Body of pancreas (tissue), 4 donors: ENCODE data around the gene VTN. TPM values are rescaled to one million over a fixed set of nuclear protein-coding genes. Genes with fewer than 3 reads are reported as not detected.

Experiments
- ATAC-seq: fragments of 150-250 bp; one replicate; pipeline ENCODE4 v1.9.1; 2016
- DNase-seq, 4 donors: peaks; one replicate each; pipeline ENCODE4 v3.0.0-alpha.2; 2019
- H3K27ac ChIP-seq, 4 donors: fragments of 200-600 bp; sonication (generic); 1 replicate in 3 of 4; 2 replicates in 1 of 4; pipeline versions ENCODE4 v1.5.1 to v1.6.1; 2016 to 2019; ENCODE audit warnings: mild to moderate bottlenecking in 1 of 4, mixed read lengths in 1 of 4, moderate library complexity in 1 of 4
- H3K27me3 ChIP-seq, 2 donors: fragments of 200-600 bp; sonication (generic); one replicate each; pipeline ENCODE4 v1.6.0; 2016; ENCODE audit warnings: mild to moderate bottlenecking in 1 of 2
- H3K36me3 ChIP-seq, 2 donors: fragments of 200-600 bp; sonication (generic); replicated peaks in 1 of 2; 2 replicates each; pipeline ENCODE4 v1.5.1; 2016; ENCODE audit warnings: low read depth in 2 of 2; ENCODE audit not compliant: insufficient read depth in 1 of 2
- H3K4me1 ChIP-seq: fragments of 200-600 bp; sonication (generic); one replicate; pipeline ENCODE4 v1.6.0; 2016
- H3K4me3 ChIP-seq, 2 donors: fragments of 200-600 bp; sonication (generic); 1 replicate in 1 of 2; 2 replicates in 1 of 2; pipeline ENCODE4 v1.5.1; 2016 to 2019
- H3K9me3 ChIP-seq, 3 donors: fragments of 200-600 bp; sonication (generic); 1 replicate in 2 of 3; 2 replicates in 1 of 3; pipeline ENCODE4 v1.5.1; 2016
- CTCF ChIP-seq, 7 experiments: fragments of 450-650 bp in 4 of 7; fragments of 200-600 bp in 3 of 7; sonication (generic) in 3 of 7; IDR thresholded peaks; one replicate each; pipeline ENCODE4 v1.5.1; 2016 to 2019; ENCODE audit warnings: antibody characterized with exemption in 7 of 7
- POLR2A ChIP-seq, 3 donors: fragments of 450-650 bp; IDR thresholded peaks; one replicate each; pipeline ENCODE4 v1.6.1; 2016; ENCODE audit warnings: antibody characterized with exemption in 3 of 3, mild to moderate bottlenecking in 2 of 3
- WGBS, 2 donors: methylation state at CpG; one replicate each; pipeline ENCODE4 v1.1.5; 2017; 5-methylcytosine and 5-hydroxymethylcytosine counted together
- intact Hi-C: fragments of 100-400 bp; cut with DNase I; formaldehyde crosslinking; loops from one replicate; pipeline ENCODE4 v1.15.1; 2023
- total RNA-seq, 2 donors: library from RNA; depleted of rRNA; stranded (reverse); fragments of >200 nt; gene quantifications; one replicate each; pipeline ENCODE4 v1.1.0, GENCODE V29; 2016

The VTN gene
- total RNA-seq, 2 donors from 2014 or later, result 4.2 to 6.6 TPM

- intact Hi-C loops, result no loop called here
- Histone ChIP-seq H3K4me3 (no peak overlapping the region), H3K9me3 (no peaks in the 10 kb centered on the region), H3K27ac (peak overlapping the region; percentile 70 to 87 (median 76)), H3K27me3 (no peaks in the 10 kb centered on the region), H3K36me3 (peaks cover 0 to 44% of the 10 kb centered on the region in 2 donors), H3K4me1 (peaks cover 50% of the 10 kb centered on the region)
- peak in 1 of 3 donors; percentile 6 for TF ChIP-seq POLR2A (IDR thresholded peaks at IDR 0.05)
- TF ChIP-seq CTCF (IDR thresholded peaks at IDR 0.05), result no peak
- WGBS, 2 donors, result 30% methylated on average over 2 to 8 of the region's 8 CpGs
- ATAC-seq (peak; percentile 4), DNase-seq (peak in 3 of 4 donors; percentile 33 to 54 (median 39))
Observed at GRCh38 chr17:28347261-28347891, 22.7 kb downstream of the VTN start.

DNA sequence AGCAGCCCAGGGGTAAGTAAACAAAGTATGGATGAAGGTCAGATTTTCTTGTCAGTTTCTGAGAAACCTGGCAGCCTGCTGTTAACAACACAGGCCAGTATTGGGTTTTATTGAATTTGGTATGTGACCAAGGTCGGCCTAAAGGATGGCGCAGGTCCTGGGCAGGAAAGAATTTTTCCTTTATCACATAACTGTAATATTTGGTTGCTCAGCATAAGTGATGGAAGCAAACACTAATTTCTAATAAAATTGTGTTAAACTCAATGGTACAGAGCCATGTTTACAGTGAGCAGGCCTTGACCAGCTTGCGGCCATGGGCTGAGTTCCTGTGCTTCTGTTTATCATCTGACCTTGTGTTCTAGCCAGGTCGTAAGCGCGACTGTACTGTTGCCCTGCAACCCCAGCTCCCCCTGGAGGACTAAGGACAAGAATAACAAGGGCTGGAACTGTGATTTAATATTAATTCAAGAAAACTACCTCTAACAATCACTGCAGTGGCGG is 23.3 kb downstream of the VTN start:
- intact Hi-C loops, result no loop called here
- peaks cover 50% of the 10 kb centered on the region for H3K4me1 ChIP-seq
- WGBS, 2 donors, result 8 to 24% methylated on average over 7 of the region's 7 CpGs
- H3K9me3 ChIP-seq, result no peaks in the 10 kb centered on the region
- H3K27me3 ChIP-seq, result no peaks in the 10 kb centered on the region
- peaks cover 0 to 48% of the 10 kb centered on the region in 2 donors for H3K36me3 ChIP-seq
- peak overlapping the region; percentile 70 to 87 (median 76) for H3K27ac ChIP-seq
- DNase-seq (peak; percentile 75 to 90 (median 84)), ATAC-seq (peak; percentile 80)
- H3K4me3 ChIP-seq, result no peak overlapping the region
- TF ChIP-seq POLR2A (IDR thresholded peaks at IDR 0.05) (peak in 1 of 3 donors; percentile 3), CTCF (IDR thresholded peaks at IDR 0.05) (peak; percentile 31 to 85 (median 75))

DNA sequence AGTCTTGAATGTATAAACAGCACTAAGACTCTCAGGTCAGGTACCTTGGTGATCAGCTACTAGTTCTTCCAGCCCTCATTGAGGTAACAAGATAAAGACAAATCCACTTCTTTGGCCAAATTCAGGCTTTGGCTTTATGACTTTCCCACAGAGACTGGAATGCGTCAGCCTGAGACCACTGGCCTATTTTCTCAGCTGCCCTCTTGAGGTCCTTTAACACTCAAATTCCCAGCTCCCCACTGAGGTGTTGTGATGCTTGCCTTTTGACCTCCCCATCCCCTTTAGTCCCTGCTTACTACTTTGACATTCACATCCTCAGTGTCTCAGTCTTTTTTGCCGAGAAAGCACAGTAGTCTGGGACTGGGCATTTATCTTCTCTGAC is 23.9 kb downstream of the VTN start:
- Histone ChIP-seq H3K4me3 (no peak overlapping the region), H3K4me1 (peaks cover 50% of the 10 kb centered on the region), H3K27me3 (no peaks in the 10 kb centered on the region), H3K9me3 (no peaks in the 10 kb centered on the region), H3K27ac (peak overlapping the region; percentile 72 to 87 (median 79)), H3K36me3 (peaks cover 0 to 49% of the 10 kb centered on the region in 2 donors)
- TF ChIP-seq CTCF (IDR thresholded peaks at IDR 0.05), result no peak
- no peak for TF ChIP-seq POLR2A (IDR thresholded peaks at IDR 0.05)
- DNase-seq (no peak), ATAC-seq (peak; percentile 1)
- WGBS, 2 donors, result 18 to 26% methylated on average over 2 of the region's 2 CpGs
- intact Hi-C loops, result no loop called here

GRCh38 chr17:28345419-28346198 is 24.5 kb downstream of the VTN start:
- WGBS, 2 donors, result 19% methylated on average over 13 of the region's 13 CpGs
- no peaks in the 10 kb centered on the region for H3K9me3 ChIP-seq
- H3K4me3 ChIP-seq, result no peak overlapping the region
- TF ChIP-seq CTCF (IDR thresholded peaks at IDR 0.05), result no peak
- no peak for TF ChIP-seq POLR2A (IDR thresholded peaks at IDR 0.05)
- peak overlapping the region; percentile 72 to 87 (median 79) for H3K27ac ChIP-seq
- H3K27me3 ChIP-seq, result no peaks in the 10 kb centered on the region
- peaks cover 0 to 47% of the 10 kb centered on the region in 2 donors for H3K36me3 ChIP-seq
- H3K4me1 ChIP-seq, result peaks cover 50% of the 10 kb centered on the region
- DNase-seq (peak; percentile 41 to 64 (median 52)), ATAC-seq (peak; percentile 36)
- intact Hi-C loops, result no loop called here
